Spleen (tissue), 11 donors: ENCODE measurements around the gene GALNT13. TPM values are rescaled to one million over a fixed set of nuclear protein-coding genes. Genes with fewer than 3 reads are reported as not detected.

Experiments
- DNase-seq: peaks from one replicate; pipeline ENCODE4 v3.0.0-alpha.2; 2020
- H3K27ac ChIP-seq, 8 donors: fragments of 200-600 bp; sonication (generic) in 7 of 8; 1 replicate in 4 of 8; 2 replicates in 4 of 8; pipeline versions ENCODE4 v1.5.0 to v1.8.0; 2016 to 2021; ENCODE audit warnings: inconsistent platforms in 4 of 8, mild to moderate bottlenecking in 4 of 8, moderate library complexity in 1 of 8
- H3K27me3 ChIP-seq, 7 donors: fragments of 200-600 bp; sonication (generic) in 6 of 7; replicated peaks in 1 of 7; 1 replicate in 4 of 7; 2 replicates in 3 of 7; pipeline versions ENCODE4 v1.5.0 to v1.8.0; 2016 to 2021; ENCODE audit warnings: inconsistent platforms in 3 of 7, mild to moderate bottlenecking in 1 of 7
- H3K36me3 ChIP-seq, 6 donors: fragments of 200-600 bp; sonication (generic) in 5 of 6; 1 replicate in 4 of 6; 2 replicates in 2 of 6; pipeline versions ENCODE4 v1.5.0 to v1.8.0; 2016 to 2021; ENCODE audit warnings: inconsistent platforms in 2 of 6
- H3K4me1 ChIP-seq, 6 donors: fragments of 200-600 bp; sonication (generic) in 5 of 6; 1 replicate in 3 of 6; 2 replicates in 3 of 6; pipeline versions ENCODE4 v1.5.0 to v1.8.0; 2016 to 2021; ENCODE audit warnings: inconsistent platforms in 3 of 6
- H3K4me3 ChIP-seq, 8 donors: fragments of 200-600 bp; sonication (generic) in 7 of 8; 1 replicate in 4 of 8; 2 replicates in 4 of 8; pipeline versions ENCODE4 v1.5.0 to v1.8.0; 2016 to 2021; ENCODE audit warnings: inconsistent platforms in 4 of 8, mild to moderate bottlenecking in 4 of 8, moderate library complexity in 2 of 8
- H3K9me3 ChIP-seq, 8 donors: fragments of 200-600 bp; sonication (generic) in 7 of 8; 1 replicate in 4 of 8; 2 replicates in 4 of 8; pipeline versions ENCODE4 v1.5.0 to v1.8.0; 2016 to 2021; ENCODE audit warnings: inconsistent platforms in 4 of 8
- CTCF ChIP-seq, 11 experiments: fragments of 200-600 bp in 7 of 11; fragments of 450-650 bp in 4 of 11; sonication (generic) in 4 of 11; IDR thresholded peaks in 8 of 11; conservative IDR thresholded peaks in 3 of 11; 1 replicate in 7 of 11; 2 replicates in 4 of 11; pipeline versions ENCODE4 v1.4.0 to v1.8.0; 2016 to 2021; ENCODE audit warnings: antibody characterized with exemption in 11 of 11, inconsistent platforms in 4 of 11, mild to moderate bottlenecking in 1 of 11
- POLR2A ChIP-seq, 3 donors: fragments of 450-650 bp; IDR thresholded peaks; one replicate each; pipeline ENCODE4 v1.5.1; 2017; ENCODE audit warnings: antibody characterized with exemption in 3 of 3, mild to moderate bottlenecking in 1 of 3
- POLR2AphosphoS5 ChIP-seq, 3 donors: sonication (generic); formaldehyde crosslinking; IDR thresholded peaks; one replicate each; pipeline ENCODE4 v1.5.1; 2017; ENCODE audit warnings: antibody characterized with exemption in 3 of 3
- WGBS, 5 donors: extraction: QIAGEN DNeasy Blood & Tissue Kit in 3 of 5; methylation state at CpG; one replicate each; pipeline versions ENCODE4 v1.1.5 to v1.1.7; 2013 to 2018; 5-methylcytosine and 5-hydroxymethylcytosine counted together
- intact Hi-C: fragments of 100-400 bp; cut with DNase I; formaldehyde crosslinking; loops from one replicate; pipeline ENCODE4 v1.15.0; 2023; ENCODE audit warnings: low total_unique reads
- polyA plus RNA-seq, 3 donors: library from polyadenylated mRNA; stranded (reverse); fragments of 200-250 nt; gene quantifications; one replicate each; pipeline ENCODE4 v1.2.1, GENCODE V29; 2013
- total RNA-seq, 7 donors: library from RNA; depleted of rRNA in 3 of 7; stranded (reverse); fragments of >200 nt in 3 of 7; fragmentation: NEBNext Ultra II Directional in 4 of 7; extraction: Animal tissue kit (Norgen Biotek cat#: 25700) in 4 of 7; gene quantifications; one replicate each; pipeline versions ENCODE4 v1.1.0 to v1.2.1, GENCODE V29; 2016 to 2021
- donor health status: healthy with polysubstance abuse.
- donor health status: DM: no; HTN: no; CAD: no; lungs with moderate emphysema.
- donor health status: DM: no; HTN: no; CAD: no.
- donor health status: Bipolar disorder and iron deficiency.
- donor health status: healthy.
- donor health status: DM: no; HTN: no; CAD: no.
- donor health status: DM: yes; HTN: yes; CAD: no.

The GALNT13 gene
- total and polyA plus RNA-seq, 10 donors, result 0.02 to 0.61 (median 0.11) TPM; not detected in 6

GRCh38 chr2:154228566-154229280 lies 357.0 kb downstream of the GALNT13 start:
- intact Hi-C loops, result no loop called here

GRCh38 chr2:154229966-154230365 lies 358.2 kb downstream of the GALNT13 start:
- H3K9me3 ChIP-seq, result peaks cover 0 to 5% (median 0%) of the 10 kb centered on the region in 8 donors
- TF ChIP-seq POLR2A (IDR thresholded peaks at IDR 0.05), result no peak
- TF ChIP-seq CTCF (IDR thresholded peaks at IDR 0.05 in 8 of 11, conservative IDR thresholded peaks at IDR 0.05 in 3 of 11), result no peak
- no peak for TF ChIP-seq POLR2AphosphoS5 (IDR thresholded peaks at IDR 0.05)
- H3K36me3 ChIP-seq, result no peaks in the 10 kb centered on the region
- H3K27ac ChIP-seq, result no peak overlapping the region
- no peaks in the 10 kb centered on the region for H3K4me1 ChIP-seq
- no peaks in the 10 kb centered on the region for H3K27me3 ChIP-seq
- H3K4me3 ChIP-seq, result no peak overlapping the region
- no peak for DNase-seq
- intact Hi-C loops, result no loop called here

More at GRCh38 chr2:154228566-154229280, 357.0 kb downstream of the GALNT13 start:
- no peak for DNase-seq
- no peak for TF ChIP-seq CTCF (IDR thresholded peaks at IDR 0.05 in 8 of 11, conservative IDR thresholded peaks at IDR 0.05 in 3 of 11)
- TF ChIP-seq POLR2AphosphoS5 (IDR thresholded peaks at IDR 0.05), result no peak
- TF ChIP-seq POLR2A (IDR thresholded peaks at IDR 0.05), result no peak
- Histone ChIP-seq H3K27me3 (no peaks in the 10 kb centered on the region), H3K4me1 (no peaks in the 10 kb centered on the region), H3K9me3 (peaks cover 0 to 5% (median 0%) of the 10 kb centered on the region in 8 donors), H3K4me3 (no peak overlapping the region), H3K36me3 (no peaks in the 10 kb centered on the region), H3K27ac (no peak overlapping the region)
- 59 to 76% (median 70%) methylated on average over 3 of the region's 3 CpGs for WGBS, 5 donors

DNA sequence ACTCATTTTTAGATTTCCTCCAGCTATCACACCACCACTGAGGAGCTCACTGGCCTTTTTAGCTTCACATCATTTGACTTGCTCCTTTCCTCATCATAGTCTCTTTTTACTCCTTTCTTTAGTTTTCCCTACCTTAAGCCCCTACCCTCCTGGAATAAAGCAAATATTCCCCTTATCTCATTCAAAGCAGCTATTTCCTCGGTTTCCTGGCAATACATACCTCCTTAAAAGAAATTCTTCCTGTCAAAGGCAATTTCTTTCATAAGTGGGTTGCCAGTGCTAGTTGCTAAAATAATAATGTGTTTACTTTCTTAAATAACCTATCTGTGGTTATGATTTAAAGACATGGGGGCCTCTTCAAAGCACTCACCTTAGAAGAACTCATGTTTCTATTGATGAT lies 359.3 kb downstream of the GALNT13 start:
- Histone ChIP-seq H3K36me3 (no peaks in the 10 kb centered on the region), H3K9me3 (peaks cover 0 to 5% (median 0%) of the 10 kb centered on the region in 8 donors), H3K27me3 (no peaks in the 10 kb centered on the region), H3K4me3 (no peak overlapping the region), H3K27ac (no peak overlapping the region), H3K4me1 (no peaks in the 10 kb centered on the region)
- TF ChIP-seq POLR2A (IDR thresholded peaks at IDR 0.05), result no peak
- no peak for TF ChIP-seq CTCF (IDR thresholded peaks at IDR 0.05 in 8 of 11, conservative IDR thresholded peaks at IDR 0.05 in 3 of 11)
- TF ChIP-seq POLR2AphosphoS5 (IDR thresholded peaks at IDR 0.05), result no peak
- 13 to 17% (median 15%) methylated on average over 1 of the region's 1 CpG for WGBS, 5 donors
- DNase-seq, result no peak
- intact Hi-C loops, result no loop called here

- intact Hi-C loops, result no loop called here
These were observed 361.5 kb downstream of the GALNT13 start for GRCh38 chr2:154233231-154233630.

More at GRCh38 chr2:154233231-154233630, 361.5 kb downstream of the GALNT13 start:
- Histone ChIP-seq H3K36me3 (no peaks in the 10 kb centered on the region), H3K9me3 (peaks cover 0 to under 1% (median 0%) of the 10 kb centered on the region in 8 donors), H3K27me3 (no peaks in the 10 kb centered on the region), H3K4me1 (no peaks in the 10 kb centered on the region), H3K4me3 (no peak overlapping the region), H3K27ac (no peak overlapping the region)
- TF ChIP-seq CTCF (IDR thresholded peaks at IDR 0.05 in 8 of 11, conservative IDR thresholded peaks at IDR 0.05 in 3 of 11) (no peak), POLR2A (IDR thresholded peaks at IDR 0.05) (no peak), POLR2AphosphoS5 (IDR thresholded peaks at IDR 0.05) (no peak)
- 59 to 83% (median 72%) methylated on average over 2 of the region's 2 CpGs for WGBS, 5 donors
- DNase-seq, result no peak
